GM19463 (cell line): ENCODE results near the gene LRRC8E.
"Not testable (repeated sequence)": the region's sequence is repeated elsewhere in the genome, so short reads cannot be mapped to it uniquely, and the experiment has no call there.

ENCODE experiments used
- ATAC-seq: cut with Tn5 transposase; IDR thresholded peaks from one replicate; pipeline ENCODE4 v1.9.1; 2021; ENCODE audit warnings: mild to moderate bottlenecking, moderate library complexity; ENCODE audit not compliant: unreplicated experiment

The LRRC8E gene

DNA sequence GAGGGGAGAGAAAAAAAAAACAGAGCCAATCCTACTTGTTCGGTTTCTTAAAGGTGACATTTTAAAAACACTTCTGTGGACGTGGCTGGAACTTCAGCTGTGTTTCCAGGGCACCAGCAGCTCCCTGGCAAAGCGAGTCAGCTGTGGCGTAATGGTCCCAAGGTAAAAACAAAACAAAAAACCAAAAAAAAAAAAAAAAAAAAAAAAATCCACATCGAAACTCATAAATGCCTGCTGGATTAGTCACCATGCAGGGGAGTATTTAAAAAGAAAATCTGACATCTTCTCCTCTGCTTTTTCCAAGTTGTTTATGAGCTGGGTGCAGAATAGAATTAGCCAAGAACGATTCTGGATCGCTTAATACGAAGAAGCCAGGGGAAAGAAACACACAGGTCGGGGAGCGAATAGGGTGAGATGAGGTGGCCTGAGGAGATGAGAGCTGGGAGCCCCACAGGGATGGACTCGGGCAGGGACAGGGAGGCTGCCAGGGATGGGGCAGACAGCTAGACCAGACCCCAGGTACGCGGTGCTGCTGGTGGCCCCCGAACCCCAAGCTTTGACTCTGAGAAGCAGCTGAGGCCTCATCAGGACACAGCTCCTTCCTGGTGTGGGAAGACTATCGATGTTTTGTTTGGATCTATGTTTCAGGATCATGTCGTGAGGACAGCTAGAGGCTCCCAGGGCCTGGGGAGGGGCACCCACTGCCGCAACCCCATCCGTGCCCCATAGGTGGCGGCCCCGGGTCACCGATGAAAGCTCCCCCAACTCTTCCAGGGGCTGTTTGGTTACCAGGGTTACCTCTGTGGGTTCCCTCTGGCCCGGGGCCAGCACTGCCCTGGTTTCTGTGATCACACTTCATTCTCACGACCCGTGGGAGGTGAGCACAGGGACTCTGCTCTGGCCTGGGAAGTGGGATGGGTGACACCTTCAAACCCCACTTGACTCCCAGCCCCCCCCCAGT lies 40.7 kb downstream of the LRRC8E start:
- no peak for ATAC-seq

DNA sequence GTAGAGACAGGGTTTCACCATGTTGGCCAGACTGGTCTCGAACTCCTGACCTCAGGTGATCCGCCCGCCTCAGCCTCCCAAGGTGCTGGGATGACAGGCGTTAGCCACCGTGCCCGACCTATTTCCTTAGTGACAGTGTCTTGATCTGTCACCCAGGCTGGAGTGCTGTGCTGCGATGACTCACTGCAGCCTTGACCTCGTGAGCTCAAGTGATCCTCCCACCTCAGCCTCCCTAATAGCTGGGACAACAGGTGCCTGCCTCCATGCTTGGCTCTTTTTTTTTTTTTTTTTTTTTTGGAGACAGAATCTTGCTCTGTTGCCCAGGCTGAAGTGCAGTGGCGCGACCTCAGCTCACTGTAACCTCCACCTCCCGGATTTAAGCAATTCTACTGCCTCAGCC lies 41.7 kb downstream of the LRRC8E start:
- not testable (repeated sequence) for ATAC-seq

DNA sequence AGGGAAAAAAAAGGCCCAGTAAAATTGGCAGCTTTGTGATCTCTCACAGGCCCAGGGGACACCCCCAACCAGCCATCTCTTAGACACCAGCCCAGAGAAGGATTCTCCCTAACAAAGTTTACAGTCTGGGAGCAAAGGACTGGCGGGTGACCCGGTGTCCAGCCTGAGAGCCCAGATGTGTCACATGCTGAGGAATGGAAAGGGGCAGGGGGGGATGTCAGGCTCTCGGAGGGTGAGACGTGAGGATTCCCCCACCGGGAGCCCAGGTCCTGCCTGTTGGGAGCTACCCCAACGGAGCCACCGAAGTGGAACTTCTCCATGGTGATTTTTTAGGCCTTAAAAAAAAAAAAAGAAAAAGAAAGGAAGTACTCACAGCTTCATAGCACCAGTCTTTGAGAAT lies 42.5 kb downstream of the LRRC8E start:
- ATAC-seq, result no peak

DNA sequence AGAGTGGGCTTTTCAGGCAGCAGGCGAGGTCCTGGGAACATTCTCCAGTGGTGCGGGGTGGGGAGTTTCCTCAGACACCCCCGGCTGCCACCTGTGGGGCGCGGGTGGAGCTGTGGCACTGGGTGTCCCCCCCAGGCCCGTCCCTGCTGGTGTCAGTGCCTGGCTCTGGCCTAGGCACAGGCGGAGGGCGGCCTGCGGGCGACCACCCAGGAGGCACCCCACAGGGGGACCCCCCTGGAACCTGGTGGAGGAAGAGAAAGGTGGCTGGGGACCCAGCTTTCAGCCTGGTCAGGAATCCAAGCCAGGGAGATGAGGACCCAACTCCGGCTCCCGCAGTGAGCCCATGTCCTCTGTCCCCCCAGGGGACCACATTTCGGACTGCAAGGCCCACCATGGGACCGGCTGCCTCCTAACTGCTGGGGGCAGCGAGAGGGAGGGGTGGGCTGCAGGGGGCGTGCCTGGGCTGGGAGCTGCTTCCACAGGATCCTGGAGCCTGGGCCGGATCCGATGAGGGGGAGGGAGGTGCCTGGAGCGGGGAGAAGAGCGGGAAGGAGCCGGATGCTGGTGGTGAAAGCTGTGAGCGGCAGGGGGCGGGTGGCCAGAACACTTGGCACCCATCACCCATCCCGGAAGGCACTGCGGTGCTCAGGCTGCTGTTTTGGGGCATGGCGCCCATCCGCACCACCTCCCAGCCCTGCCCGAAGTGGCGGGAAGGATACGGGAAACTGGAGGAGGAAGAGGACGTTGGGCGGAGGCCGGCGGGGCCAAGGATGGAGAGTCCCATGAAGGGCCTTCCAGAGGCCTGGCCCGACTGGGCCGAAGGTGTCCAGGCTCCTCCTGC lies 43.1 kb downstream of the LRRC8E start:
- no peak for ATAC-seq

DNA sequence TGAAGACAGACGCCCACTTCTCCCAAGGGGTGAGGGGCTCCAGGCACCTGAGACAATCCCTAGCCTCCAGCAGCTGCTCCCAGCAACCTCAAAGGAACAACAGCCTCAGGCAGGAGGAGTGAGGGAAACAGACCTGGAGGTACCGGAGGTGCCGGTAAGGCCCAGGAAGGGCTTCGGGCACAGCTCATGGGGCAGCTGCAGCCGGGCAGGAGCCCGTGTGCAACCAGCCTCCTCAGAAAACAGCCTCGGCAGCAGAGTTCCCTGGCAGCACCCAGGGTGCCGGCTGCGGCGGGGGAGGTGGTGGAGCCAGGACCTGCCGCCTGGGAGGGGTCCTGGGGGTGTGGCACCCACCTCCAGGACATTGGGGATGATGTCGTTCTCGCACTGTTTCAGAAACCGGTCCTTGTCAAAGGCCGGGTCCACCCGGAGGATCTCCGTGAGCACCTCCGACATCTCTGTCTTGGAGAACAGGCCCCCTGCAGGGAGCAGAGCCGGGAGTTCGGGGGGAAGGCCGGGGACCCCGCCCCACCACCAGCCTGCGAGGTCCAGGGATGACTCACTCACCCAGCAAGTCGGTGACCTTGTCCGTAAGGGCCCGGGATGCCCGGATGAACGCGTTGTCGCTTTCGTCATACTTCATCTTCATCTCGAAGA lies 44.1 kb downstream of the LRRC8E start:
- no peak for ATAC-seq

DNA sequence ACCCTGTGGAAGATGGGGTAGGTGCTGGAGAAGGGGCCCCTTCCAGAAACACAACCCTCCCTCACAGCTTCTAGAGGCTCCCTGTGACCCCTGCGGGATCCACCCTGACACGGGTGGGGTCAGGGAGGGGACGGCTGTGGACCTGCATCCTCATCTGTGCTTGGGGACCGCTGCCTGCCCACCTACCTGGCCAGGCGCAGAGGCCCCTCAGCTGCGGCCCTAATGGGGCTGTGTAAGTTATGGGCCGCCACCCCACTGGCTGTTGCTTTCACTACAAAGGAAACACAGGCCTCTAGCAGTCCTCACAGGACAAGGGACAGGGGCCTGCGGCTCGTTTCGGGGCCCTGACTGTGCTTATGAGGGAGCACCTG lies 44.6 kb downstream of the LRRC8E start:
- ATAC-seq, result no peak

DNA sequence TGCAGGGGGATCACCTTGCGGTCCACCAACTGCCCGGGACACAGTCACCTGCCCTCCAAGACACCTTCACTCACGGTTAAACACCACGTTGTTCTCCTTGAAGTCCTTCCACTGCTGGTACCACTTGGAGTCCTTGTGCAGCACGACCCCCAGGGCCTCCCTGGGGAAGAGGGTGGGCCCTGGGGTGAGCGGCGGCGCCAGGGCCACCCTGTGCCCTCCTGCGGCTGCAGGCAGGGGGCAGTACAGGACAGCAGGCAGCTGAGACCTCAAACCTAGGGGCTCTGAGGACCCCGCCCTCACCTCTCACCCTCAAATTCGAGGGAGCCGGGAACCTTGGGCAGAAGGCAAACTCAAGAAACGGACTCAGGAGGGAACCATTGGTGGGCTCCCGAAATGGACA lies 45.1 kb downstream of the LRRC8E start:
- ATAC-seq, result no peak

DNA sequence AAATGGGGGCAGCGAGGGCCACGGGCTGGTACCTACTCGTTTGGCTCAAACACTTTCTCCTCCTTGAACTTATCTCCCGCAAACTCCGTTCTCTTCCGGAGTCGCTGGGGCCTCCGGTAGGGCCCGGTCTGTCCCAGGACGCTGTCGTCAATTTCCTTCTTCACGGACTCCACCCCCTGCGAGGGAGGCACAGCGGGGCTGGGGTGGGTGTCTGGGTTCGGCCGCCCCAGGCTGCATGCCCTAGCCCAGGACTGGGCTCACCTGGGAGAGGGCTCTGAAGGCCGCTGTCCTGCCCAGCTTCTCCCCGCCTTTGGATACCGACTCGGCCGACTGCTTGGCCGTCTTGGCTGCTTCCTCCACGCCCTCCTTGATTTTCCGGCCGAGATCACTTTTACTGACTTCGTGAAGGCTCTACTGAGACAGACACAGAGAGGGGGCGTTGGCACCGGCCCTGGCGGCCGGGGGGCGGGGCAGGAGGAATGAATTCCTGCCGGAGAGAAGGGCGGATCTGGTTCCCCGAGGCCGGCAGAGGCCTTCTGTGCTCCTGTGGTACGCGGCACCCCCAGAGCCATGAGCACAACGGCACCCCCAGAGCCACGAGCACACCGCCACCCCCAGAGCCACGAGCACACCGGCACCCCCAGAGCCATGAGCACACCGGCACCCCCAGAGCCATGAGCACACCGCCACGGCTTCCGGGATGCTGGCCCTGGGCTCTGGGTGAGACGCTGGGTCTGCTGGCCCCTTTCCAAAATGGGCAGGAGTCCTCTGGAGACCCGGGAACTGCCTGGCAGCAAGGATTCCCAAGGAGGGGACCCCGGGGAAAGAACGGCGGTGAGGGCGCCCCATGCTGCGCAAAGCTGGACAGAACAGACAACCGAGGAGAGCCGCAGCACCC lies 45.8 kb downstream of the LRRC8E start:
- ATAC-seq, result no peak

DNA sequence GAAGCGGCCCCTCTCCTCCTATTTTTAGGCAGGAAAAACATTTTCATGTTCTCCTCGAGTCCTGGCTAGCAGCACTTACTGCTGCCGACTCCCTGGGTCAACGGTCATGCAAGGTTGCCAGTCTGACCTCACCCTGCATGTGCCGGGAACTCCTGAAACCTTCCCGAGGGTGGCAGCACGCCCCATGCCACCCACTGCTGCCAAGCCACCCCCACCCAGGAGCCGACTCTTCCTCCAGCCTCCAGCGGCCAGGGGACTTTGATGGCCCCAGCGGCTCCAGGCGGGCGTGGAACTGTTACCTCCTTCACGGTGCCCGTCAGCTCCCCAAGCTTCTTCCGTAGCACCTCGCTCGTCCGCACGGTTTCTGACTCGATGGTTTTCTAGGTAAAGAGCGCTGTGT lies 46.5 kb downstream of the LRRC8E start:
- no peak for ATAC-seq

DNA sequence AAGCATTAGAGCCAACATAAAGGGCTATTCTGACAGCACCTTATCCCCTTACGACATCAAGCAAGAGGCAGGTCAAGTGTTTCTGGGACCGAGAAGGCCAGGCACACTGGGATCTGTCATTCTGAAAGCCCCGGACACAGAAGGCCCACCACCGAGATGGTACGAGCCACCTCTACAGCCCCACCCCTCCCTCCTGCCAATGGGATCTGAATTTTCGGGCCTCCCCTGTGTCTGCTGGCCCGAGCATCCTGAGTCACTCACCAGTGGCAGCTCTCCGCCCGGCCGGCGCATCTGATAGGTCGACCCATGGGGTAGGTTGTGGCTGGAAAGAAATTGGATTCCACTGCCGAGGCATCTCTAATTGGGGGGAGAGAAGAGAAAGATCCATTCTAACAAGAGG lies 52.5 kb downstream of the LRRC8E start:
- ATAC-seq, result no peak

DNA sequence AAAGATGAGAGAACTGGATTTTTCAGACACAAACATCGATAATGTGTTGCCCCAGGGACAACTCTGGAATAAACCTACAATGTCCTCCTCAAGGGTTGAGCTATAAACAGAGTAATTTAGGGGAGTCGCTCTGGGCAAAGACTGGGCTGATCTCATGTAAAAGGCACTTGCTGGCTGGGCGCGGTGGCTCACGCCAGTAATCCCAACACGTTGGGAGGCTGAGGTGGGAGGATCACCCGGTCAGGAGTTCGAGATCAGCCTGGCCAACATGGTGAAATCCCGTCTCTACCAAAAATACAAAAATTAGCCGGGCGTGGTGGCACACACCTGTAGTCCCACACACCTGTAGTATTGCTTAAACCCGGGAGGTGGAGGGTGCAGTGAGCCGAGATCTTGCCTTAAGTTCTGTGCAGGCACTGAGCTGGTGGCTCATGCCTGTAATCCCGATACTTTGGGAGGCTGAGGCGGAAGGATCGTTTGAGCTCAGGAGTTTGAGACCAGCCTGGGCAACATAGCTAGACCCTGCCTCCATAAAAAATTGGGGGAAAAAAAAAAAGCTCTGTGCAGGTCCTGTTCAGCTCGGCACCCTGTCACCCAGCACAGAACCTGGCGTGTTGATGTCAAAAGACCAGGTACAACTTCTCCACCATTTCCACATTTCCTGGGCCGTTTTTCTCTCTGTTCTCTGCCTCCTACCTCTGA lies 53.7 kb downstream of the LRRC8E start:
- no peak for ATAC-seq

DNA sequence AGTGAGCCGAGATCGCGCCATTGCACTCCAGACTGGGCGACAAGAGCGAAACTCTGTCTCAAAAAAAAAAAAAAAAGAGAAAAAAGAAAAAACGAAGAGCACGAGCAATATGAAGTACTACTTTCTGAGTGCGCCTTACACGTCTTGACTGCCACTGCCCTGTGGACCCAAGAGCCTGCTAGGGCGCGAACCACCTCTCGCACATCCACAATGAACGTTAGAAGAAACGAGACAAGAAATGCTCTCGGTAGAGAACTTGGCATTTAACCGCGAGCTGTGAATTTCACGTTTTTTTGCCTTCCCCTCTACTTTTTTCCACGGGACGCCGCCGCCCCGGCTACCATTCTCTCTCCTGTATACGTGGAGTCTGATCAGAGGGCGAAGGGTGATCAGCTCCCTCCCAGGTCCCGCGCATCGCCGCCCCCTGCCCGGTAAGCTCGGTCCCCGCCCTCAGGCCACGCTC lies 54.7 kb downstream of the LRRC8E start:
- peak; percentile 8 for ATAC-seq

DNA sequence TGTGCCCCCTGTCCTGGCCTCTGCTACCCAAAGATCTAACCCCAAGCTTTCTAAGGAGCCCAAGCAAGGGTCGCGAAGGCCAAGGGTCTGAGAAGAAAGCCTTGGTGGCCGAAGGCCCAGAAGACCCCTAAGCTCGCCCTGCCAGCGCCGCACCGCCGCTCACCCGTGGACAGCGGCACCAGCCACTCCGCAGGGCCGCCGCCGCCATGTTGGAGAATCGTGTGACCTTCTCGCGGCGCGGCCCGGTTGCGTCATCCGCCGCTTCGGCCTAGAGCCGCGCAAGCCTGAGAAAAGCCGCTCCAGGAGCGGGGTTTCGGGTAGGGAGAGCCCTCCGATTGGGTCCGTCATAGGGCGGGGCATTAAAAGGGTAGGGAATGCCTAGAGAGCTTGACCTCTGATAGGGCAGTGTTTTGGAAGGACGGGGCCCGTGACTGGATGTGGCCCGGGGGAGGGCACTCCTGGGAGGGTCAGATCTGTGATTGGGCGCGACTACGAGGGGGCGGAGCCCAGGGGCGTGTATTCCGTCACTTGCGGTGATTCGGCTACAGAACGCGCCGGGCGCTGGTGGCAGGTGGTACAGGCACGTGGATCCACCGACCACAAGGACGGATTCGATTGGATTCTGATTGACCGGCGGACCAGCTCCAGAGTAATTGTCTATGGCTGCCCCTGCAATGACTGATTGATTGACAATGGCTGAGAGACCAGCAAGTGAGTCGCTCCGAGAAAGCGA lies 55.3 kb downstream of the LRRC8E start, which contains the start of gene TIMM44:
TSS of gene TIMM44 (minus strand) at position 223 of the 733 bp plus-strand sequence. CDS start at position 208, 15 bp downstream.
- peak; percentile 96 for ATAC-seq

DNA sequence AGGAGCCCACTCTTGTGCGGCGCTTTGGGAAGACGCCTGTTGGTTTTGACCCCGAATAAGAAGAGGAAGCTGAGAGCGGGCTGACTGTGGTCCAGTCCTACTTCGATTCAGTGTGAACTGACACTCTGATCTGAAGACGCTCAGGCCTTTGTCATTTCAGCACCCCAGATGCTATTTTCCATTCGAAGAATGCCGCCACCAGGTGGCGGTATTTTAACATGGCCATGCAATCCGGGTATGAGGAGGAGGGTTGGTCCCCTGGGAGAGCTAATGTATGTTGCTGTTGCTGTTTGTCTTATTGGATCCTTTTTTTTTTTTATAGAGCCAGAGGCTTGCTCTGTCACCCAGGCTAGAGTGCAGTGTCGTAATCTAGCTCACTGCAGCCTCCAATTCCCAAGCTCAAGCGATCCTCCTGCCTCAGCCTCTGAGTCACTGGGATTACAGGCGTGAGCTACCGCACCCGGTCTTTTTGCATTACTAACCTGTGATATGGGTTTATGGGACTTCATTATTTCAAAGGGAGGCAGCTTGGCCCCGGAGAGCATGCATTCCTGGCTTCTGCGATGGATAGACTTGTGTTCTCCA lies 56.0 kb downstream of the LRRC8E start:
- ATAC-seq, result no peak

DNA sequence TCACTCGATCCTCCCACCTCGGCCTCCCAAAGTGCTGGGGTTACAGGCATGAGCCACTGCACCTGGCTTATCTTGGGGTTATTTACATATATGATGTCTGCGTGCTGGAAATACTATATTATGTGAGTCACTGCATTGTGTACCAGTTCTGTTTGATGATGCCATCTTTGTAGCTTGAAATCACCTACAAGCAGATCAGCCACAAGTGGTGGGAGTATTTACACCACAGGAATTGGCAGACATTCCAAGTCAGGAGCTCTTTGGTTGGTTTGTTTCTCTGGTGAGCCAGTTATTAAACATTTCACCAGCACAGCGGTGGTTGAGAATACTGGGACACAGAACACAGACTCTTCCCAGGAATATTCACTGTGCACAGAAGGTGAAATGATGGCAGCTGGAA lies 59.6 kb downstream of the LRRC8E start:
- no peak for ATAC-seq
